Adrenal gland (tissue), 12 donors: Measurements from ENCODE around the gene VWF. TPM values are rescaled to one million over a fixed set of nuclear protein-coding genes. Genes with fewer than 3 reads are reported as not detected.
A peak's percentile ranks its signal among the peaks of the same experiment; 100 is the strongest.

Experiments
- DNase-seq, 7 donors: peaks; one replicate each; pipeline ENCODE4 v3.0.0-alpha.2; 2019 to 2020
- H3K27ac ChIP-seq, 5 donors: fragments of 200-600 bp; sonication (generic) in 4 of 5; 1 replicate in 3 of 5; 2 replicates in 2 of 5; pipeline versions ENCODE4 v1.5.1 to v1.8.0; 2016 to 2020; ENCODE audit warnings: mild to moderate bottlenecking in 1 of 5
- H3K27me3 ChIP-seq: fragments of 200-600 bp; 2 replicates; pipeline ENCODE4 v1.8.0; 2021
- H3K36me3 ChIP-seq, 2 donors: fragments of 200-600 bp; replicated peaks in 1 of 2; 1 replicate in 1 of 2; 2 replicates in 1 of 2; pipeline versions ENCODE4 v1.5.1 to v1.8.0; 2018 to 2022
- H3K4me1 ChIP-seq, 2 donors: fragments of 200-600 bp; replicated peaks in 1 of 2; 1 replicate in 1 of 2; 2 replicates in 1 of 2; pipeline versions ENCODE4 v1.5.1 to v1.8.0; 2018 to 2021
- H3K4me3 ChIP-seq, 4 donors: fragments of 200-600 bp; sonication (generic) in 3 of 4; one replicate each; pipeline ENCODE4 v1.5.1; 2016 to 2018
- H3K9me3 ChIP-seq, 3 donors: fragments of 200-600 bp; sonication (generic) in 1 of 3; replicated peaks in 1 of 3; 1 replicate in 2 of 3; 2 replicates in 1 of 3; pipeline versions ENCODE4 v1.5.1 to v1.8.0; 2016 to 2021
- POLR2A ChIP-seq, 2 donors: fragments of 450-650 bp; IDR thresholded peaks; one replicate each; pipeline ENCODE4 v1.6.1; 2017; ENCODE audit warnings: antibody characterized with exemption in 2 of 2, mild to moderate bottlenecking in 2 of 2, moderate library complexity in 1 of 2
- WGBS, 4 donors: extraction: QIAGEN DNeasy Blood & Tissue Kit in 2 of 4; methylation state at CpG; one replicate each; pipeline versions ENCODE4 v1.1.5 to v1.1.7; 2013 to 2017; 5-methylcytosine and 5-hydroxymethylcytosine counted together
- intact Hi-C, 2 donors: fragments of 100-400 bp; cut with DNase I; formaldehyde crosslinking; loops; one replicate each; pipeline versions ENCODE4 v1.14.1 to v1.15.0; 2022 to 2023
- polyA plus RNA-seq, 3 donors: library from polyadenylated mRNA; stranded (reverse); fragments of 200-250 nt in 2 of 3; fragments of 350-450 nt in 1 of 3; fragmentation: Illumina TruSeq in 1 of 3; extraction: RNeasy Lipid Tissue Mini Kit (QIAGEN cat#74804) in 1 of 3; gene quantifications; one replicate each; pipeline ENCODE4 v1.2.3, GENCODE V29; 2013 to 2014
- total RNA-seq, 9 donors: library from RNA; depleted of rRNA in 4 of 9; stranded (reverse); fragments of >200 nt in 4 of 9; fragments of 120-200 nt in 1 of 9; fragmentation: NEBNext Ultra II Directional in 1 of 9; extraction: Animal tissue kit (Norgen Biotek cat#: 25700) in 1 of 9; gene quantifications; one replicate each; pipeline versions ENCODE4 v1.1.0 to v1.2.4, GENCODE V29; 2013 to 2023
- TF ChIP-seq, protein P1 (sequence below), 6 experiments: fragments of 450-650 bp in 4 of 6; fragments of 200-600 bp in 2 of 6; sonication (generic) in 1 of 6; IDR thresholded peaks; 1 replicate in 5 of 6; 2 replicates in 1 of 6; pipeline versions ENCODE4 v1.5.1 to v1.8.0; 2016 to 2021; ENCODE audit warnings: antibody characterized with exemption in 6 of 6, mild to moderate bottlenecking in 2 of 6, moderate library complexity in 1 of 6
- donor health status: healthy with polysubstance abuse.
- donor health status: Bipolar disorder and iron deficiency.
- donor health status: DM: yes; HTN: yes; CAD: no.
- donor health status: DM: no; HTN: no; CAD: no.
- donor health status: DM: no; HTN: no; CAD: no.
- donor health status: DM: yes; HTN: yes; CAD: no.

VWF gene
- total and polyA plus RNA-seq, 12 donors: 2.0 to 60.1 (median 36.2) TPM

DNA sequence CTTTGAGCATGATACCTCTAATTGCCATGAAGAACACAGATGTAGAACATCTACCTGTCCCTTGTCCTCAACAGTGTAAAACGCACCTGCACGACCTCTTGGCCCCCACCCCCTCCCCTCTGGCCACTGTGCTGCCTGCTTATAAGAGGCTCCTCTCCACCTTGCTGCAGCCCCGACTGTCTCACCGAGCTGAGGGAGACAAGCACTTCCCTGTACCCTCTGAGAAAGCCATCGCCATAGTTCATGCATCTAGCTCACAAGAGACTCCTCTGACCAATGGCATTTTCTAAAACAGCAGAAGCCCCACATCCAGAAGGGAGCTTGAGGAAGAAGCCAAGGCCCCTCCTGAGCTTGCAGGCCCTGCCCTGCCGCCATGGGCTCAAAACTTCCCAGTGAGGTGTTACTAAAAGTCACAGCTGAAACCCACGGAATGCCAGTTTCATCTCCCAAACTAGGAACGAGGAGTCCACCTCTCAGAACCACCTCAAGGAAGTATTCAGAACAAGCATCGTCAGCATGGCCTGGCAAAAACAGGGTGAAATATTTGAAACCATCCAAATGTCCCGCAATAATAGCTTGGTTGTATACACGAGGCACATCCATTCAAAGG is 157.9 kb downstream of the VWF start:
- Histone ChIP-seq H3K36me3 (no peaks in the 10 kb centered on the region), H3K27ac (no peak overlapping the region), H3K4me1 (no peaks in the 10 kb centered on the region), H3K9me3 (no peaks in the 10 kb centered on the region), H3K27me3 (peaks cover 3% of the 10 kb centered on the region), H3K4me3 (no peak overlapping the region)
- TF ChIP-seq, protein P1, sequence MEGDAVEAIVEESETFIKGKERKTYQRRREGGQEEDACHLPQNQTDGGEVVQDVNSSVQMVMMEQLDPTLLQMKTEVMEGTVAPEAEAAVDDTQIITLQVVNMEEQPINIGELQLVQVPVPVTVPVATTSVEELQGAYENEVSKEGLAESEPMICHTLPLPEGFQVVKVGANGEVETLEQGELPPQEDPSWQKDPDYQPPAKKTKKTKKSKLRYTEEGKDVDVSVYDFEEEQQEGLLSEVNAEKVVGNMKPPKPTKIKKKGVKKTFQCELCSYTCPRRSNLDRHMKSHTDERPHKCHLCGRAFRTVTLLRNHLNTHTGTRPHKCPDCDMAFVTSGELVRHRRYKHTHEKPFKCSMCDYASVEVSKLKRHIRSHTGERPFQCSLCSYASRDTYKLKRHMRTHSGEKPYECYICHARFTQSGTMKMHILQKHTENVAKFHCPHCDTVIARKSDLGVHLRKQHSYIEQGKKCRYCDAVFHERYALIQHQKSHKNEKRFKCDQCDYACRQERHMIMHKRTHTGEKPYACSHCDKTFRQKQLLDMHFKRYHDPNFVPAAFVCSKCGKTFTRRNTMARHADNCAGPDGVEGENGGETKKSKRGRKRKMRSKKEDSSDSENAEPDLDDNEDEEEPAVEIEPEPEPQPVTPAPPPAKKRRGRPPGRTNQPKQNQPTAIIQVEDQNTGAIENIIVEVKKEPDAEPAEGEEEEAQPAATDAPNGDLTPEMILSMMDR (IDR thresholded peaks at IDR 0.05): no peak
- TF ChIP-seq POLR2A (IDR thresholded peaks at IDR 0.05): no peak
- DNase-seq: no peak
- WGBS, 4 donors: 70 to 78% (median 77%) methylated on average over 11 of the region's 11 CpGs
- intact Hi-C loops: no loop called here

DNA sequence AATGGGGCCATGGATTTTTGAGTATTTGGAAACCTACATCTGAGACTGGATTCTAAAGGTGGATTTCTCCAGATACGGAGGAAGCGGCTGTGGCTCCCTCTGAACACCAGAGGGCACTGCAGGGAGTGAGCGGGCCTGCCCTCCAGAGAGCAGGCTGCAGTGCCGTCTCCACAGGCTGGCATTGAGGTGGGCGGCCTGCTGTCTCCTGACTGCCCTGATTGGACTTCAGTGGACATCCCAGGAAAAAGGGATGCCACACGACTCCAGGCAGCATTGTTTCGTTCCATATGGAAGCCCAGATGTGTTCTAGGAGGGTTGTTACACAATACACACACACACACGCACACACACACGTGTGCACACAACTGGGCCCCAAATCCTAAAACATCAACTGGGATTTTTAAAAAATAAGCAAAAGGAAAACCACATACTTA is 158.5 kb downstream of the VWF start:
- H3K27me3 ChIP-seq: peaks cover 2% of the 10 kb centered on the region
- H3K36me3 ChIP-seq: no peaks in the 10 kb centered on the region
- H3K27ac ChIP-seq: no peak overlapping the region
- 28 to 33% (median 31%) methylated on average over 9 of the region's 9 CpGs for WGBS, 4 donors
- intact Hi-C loops: no loop called here
- TF ChIP-seq, protein P1 (IDR thresholded peaks at IDR 0.05): peak; percentile 40 to 72 (median 60)
- no peak for TF ChIP-seq POLR2A (IDR thresholded peaks at IDR 0.05)
- H3K4me3 ChIP-seq: no peak overlapping the region
- H3K4me1 ChIP-seq: no peaks in the 10 kb centered on the region
- DNase-seq: peak; percentile 51 to 69 (median 60)
- H3K9me3 ChIP-seq: no peaks in the 10 kb centered on the region

DNA sequence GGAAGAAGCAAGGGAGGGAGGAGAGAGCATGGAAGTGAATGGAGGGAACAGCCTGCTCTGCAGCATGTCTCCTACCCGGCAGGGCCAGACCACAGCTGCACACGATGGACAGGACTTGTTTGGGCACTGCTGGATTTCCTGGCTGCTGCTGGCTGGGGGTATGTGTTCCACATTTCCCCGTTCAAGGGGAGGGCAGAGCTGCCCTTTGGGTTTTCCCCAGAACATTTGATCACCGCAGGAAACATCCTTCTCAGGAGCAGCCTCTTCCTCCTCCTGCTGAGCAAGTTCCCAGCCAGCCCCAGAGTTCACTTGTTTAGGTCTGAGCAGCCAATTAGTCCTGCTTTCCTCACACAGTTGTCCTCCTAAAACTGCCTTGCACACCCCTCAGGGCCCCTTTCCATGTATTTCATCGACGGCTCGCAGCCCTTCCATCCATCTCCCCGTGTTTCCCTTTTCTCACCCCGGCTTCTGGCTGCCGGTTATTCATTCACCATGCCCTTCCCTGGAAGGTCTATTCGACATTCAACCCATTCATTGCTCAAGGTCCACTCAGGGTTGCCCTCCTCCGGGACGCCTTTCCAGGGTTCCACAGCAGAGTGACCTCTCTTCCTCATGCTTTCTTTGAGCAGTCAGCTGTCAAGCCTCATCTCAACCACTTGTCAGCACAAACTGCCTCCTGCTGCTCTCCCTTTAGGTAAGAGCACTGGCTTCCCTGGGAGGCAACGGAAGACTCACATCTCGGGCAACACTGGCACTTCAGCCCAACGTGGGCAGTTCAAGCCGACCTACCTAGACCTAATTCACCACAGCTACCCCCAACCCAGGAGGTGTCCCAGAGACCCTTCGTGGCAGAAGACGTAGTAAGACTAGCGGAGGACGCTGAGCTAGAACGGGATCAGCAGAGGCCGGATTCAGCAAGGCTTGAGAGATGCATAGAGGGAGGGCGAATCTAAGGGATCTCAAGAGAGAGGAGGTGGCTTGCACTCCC is 159.3 kb downstream of the VWF start:
- H3K9me3 ChIP-seq: no peaks in the 10 kb centered on the region
- no peak overlapping the region for H3K27ac ChIP-seq
- no peaks in the 10 kb centered on the region for H3K36me3 ChIP-seq
- no peaks in the 10 kb centered on the region for H3K27me3 ChIP-seq
- intact Hi-C loops: no loop called here
- no peak for DNase-seq
- H3K4me1 ChIP-seq: no peaks in the 10 kb centered on the region
- no peak overlapping the region for H3K4me3 ChIP-seq
- no peak for TF ChIP-seq POLR2A (IDR thresholded peaks at IDR 0.05)
- TF ChIP-seq, protein P1 (IDR thresholded peaks at IDR 0.05): no peak
- WGBS, 4 donors: 67 to 74% (median 68%) methylated on average over 24 of the region's 24 CpGs

DNA sequence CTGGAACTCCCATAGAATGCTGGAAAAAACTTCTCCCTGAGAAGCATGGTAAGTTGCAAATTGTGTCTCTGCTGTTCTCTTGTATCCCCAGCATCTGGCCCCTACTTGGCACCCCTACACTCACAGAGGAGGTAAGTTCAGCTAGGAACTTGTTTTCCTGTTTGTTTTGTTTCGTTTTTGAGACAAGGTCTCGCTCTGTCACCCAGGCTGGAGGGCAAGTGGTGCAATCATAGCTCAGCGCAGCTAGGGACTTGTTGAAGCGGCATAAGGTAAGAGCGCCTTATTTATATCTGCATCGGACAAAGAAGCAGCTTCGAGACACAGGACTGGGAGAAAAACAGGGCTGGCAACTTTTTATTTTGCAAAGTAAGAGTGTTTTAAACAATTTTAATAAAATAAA is 161.0 kb downstream of the VWF start:
- H3K4me1 ChIP-seq: no peaks in the 10 kb centered on the region
- H3K9me3 ChIP-seq: no peaks in the 10 kb centered on the region
- intact Hi-C loops: no loop called here
- no peaks in the 10 kb centered on the region for H3K36me3 ChIP-seq
- DNase-seq: no peak
- no peak overlapping the region for H3K27ac ChIP-seq
- H3K4me3 ChIP-seq: no peak overlapping the region
- 76 to 83% (median 80%) methylated on average over 7 of the region's 7 CpGs for WGBS, 4 donors
- TF ChIP-seq, protein P1 (IDR thresholded peaks at IDR 0.05): no peak
- no peak for TF ChIP-seq POLR2A (IDR thresholded peaks at IDR 0.05)
- H3K27me3 ChIP-seq: no peaks in the 10 kb centered on the region
